ENCODE measurements around the gene CD19.

Gene CD19

DNA sequence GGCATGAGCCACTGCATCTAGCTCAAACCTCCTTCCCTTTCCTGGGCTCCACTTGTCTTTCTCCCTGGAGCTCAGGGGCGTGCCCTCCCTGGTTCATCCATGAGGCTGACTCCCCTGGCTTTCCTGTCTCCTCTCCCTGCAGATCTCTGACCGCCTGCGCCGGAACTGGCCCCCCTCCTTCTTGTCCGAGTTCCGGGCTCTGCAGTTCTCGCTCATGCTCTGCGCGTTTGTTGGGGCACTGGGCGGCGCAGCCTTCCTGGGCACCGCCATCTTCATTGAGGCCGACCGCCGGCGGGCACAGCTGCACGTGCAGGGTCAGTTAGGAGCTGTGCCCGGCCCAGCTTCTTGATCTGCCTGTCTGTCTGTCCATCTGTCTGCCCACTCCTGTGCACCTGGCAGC, 51.9 kb downstream of the CD19 start:
- no peak for DNase-seq

DNA sequence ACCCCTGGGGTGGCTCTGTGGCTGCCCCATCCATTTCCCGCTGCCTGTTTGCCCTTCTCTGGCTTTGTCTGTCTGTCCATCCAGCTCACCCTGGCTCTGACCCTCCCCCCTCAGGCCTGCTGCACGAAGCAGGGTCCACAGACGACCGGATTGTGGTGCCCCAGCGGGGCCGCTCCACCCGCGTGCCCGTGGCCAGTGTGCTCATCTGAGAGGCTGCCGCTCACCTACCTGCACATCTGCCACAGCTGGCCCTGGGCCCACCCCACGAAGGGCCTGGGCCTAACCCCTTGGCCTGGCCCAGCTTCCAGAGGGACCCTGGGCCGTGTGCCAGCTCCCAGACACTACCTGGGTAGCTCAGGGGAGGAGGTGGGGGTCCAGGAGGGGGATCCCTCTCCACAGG, 52.3 kb downstream of the CD19 start:
- no peak for DNase-seq

DNA sequence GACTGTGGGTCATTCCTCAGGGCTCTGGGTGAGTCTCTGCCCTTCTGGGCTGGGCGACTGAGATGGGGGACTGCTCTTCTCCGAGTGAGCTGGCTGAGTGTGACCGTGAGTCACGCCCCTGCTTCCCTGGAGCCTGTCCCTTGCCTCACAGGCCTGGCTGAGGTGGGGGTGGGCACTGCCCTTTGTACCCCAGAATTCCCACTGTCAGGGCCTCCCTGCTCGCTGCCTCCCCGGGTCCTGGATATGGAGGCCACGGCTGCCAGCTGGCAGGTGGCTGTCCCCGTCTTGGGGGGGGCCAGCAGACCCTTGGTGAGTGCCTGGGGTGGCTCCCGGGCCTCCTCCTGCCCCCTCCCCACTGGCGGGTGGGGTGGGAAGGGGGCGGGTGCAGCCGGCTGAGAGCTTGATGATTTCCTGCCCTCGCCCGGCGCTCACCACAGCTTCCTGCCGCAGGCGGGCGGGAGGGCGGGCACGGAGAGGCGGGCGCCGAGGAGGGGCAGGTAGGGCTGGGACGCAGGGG, 52.9 kb downstream of the CD19 start, which contains the start of gene LAT:
TSS of gene LAT (plus strand) at position 434 of the 517 bp plus-strand sequence. CDS start 366 bp downstream, outside the sequence.
- DNase-seq, result no peak

DNA sequence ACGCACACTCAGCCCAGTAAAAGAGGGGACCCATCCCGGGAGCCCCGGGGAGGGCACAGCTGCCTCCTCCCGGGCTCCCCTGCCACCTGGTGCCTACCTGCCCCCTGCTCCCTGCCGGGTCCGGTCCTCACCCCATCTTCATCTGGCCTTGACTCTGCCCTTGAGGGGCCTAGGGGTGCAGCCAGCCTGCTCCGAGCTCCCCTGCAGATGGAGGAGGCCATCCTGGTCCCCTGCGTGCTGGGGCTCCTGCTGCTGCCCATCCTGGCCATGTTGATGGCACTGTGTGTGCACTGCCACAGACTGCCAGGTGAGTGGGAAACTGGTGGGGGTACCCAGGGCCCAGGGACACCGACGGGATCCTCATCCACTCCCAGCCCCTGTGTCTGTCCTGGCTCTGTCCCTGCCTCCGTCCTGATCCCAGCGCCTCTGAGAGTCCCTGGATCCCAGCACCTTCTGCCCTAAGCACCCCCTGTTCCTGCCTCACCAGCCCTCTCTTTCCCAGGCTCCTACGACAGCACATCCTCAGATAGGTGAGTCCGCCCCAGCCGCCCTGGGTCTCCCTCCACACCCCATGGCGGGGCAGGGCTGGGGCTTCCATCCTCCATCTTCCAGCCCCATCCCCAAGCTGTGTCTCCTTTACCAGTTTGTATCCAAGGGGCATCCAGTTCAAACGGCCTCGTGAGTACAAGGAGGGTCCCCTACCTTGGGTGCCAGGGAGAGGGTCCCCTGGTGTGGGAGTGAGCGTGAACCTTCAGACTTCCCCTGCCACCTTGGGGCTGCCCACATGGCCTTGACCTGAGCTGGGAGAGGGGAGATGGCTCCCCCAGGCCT, 53.7 kb downstream of the CD19 start:
- DNase-seq, result no peak

DNA sequence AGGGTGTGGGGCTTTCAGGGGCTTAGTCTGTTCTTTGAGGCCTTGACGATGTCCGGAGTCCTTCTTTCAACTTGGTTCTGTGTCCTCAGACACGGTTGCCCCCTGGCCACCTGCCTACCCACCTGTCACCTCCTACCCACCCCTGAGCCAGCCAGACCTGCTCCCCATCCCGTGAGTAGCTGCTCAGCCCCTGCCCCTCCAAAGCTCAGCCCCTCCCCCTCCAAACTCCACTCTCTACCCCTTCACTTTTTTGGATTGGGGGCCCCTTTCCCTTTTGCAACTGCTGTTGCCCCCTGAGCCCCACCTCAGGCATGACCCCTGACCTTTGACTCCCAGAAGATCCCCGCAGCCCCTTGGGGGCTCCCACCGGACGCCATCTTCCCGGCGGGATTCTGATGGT, 54.3 kb downstream of the CD19 start:
- no peak for DNase-seq

DNA sequence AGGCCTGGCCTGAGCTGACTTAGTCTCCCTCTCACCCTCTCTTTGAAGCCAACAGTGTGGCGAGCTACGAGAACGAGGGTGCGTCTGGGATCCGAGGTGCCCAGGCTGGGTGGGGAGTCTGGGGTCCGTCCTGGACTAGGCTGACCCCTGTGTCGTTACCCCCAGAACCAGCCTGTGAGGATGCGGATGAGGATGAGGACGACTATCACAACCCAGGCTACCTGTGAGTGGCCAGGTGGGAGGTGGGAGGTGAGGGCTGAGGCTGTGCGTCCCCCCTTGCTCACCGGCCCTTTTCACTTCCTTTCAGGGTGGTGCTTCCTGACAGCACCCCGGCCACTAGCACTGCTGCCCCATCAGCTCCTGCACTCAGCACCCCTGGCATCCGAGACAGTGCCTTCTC, 54.7 kb downstream of the CD19 start:
- DNase-seq, result no peak

DNA sequence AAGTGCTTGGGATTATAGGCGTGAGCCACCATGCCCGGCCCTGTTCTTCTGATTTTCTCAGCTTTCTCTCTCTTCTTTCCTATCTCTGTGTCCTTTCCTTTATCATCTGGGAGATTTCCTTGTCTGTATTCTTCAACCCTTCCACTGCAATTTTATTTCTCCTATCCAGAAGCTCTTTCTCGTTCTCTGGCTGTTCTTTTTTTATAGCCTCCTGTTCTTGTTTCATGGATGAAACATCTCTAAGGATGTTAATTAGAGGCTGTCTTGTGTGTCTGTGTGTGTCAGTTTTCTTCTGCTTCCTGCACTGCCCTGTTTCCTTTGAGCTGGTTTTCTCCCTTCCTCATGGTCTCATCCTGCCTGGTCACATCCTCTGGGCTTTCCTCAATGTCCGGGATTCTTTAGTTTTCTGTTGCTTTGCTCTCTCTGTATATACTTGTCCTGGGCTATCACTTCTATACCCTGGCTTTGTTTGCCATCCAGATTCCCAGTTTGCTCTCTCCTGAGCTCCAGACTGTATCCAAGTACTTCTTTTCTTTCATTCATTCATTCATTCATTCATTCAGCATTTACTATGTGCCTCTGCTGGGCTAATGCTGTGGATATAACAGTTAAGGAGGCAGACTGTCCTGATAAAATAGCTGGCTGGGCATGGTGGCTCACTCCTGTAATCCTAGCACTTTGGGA, 55.5 kb downstream of the CD19 start:
- no peak for DNase-seq

Data from NCI-H187 (cell line).